Ascending aorta (tissue), 2 donors: ENCODE results near the gene EGR1. TPM values are rescaled to one million over a fixed set of nuclear protein-coding genes. Genes with fewer than 3 reads are reported as not detected.

Experiments used
- DNase-seq, 2 donors: peaks; one replicate each; pipeline ENCODE4 v3.0.0-alpha.2; 2019; ENCODE audit warnings: low spot score in 2 of 2
- H3K27ac ChIP-seq, 2 donors: fragments of 200-600 bp; sonication (generic); one replicate each; pipeline ENCODE4 v1.5.1; 2016 to 2017; ENCODE audit warnings: mild to moderate bottlenecking in 1 of 2
- H3K27me3 ChIP-seq: fragments of 200-600 bp; sonication (generic); one replicate; pipeline ENCODE4 v1.5.1; 2017
- H3K36me3 ChIP-seq, 2 donors: fragments of 200-600 bp; sonication (generic); one replicate each; pipeline ENCODE4 v1.5.1; 2016
- H3K4me1 ChIP-seq, 2 donors: fragments of 200-600 bp; sonication (generic); one replicate each; pipeline ENCODE4 v1.5.1; 2016 to 2017; ENCODE audit warnings: mild to moderate bottlenecking in 1 of 2
- H3K4me3 ChIP-seq, 2 donors: fragments of 200-600 bp; sonication (generic); one replicate each; pipeline ENCODE4 v1.5.1; 2016 to 2017; ENCODE audit warnings: mild to moderate bottlenecking in 1 of 2
- H3K9me3 ChIP-seq, 2 donors: fragments of 200-600 bp; sonication (generic); one replicate each; pipeline ENCODE4 v1.5.1; 2016
- intact Hi-C: fragments of 100-400 bp; cut with DNase I; formaldehyde crosslinking; loops from one replicate; pipeline ENCODE4 v1.15.1; 2023
- total RNA-seq: library from RNA; depleted of rRNA; stranded (reverse); fragments of >200 nt; gene quantifications from one replicate; pipeline ENCODE4 v1.1.0, GENCODE V29; 2016
- TF ChIP-seq, protein P1 (sequence below), 3 experiments: fragments of 200-600 bp in 2 of 3; fragments of 450-650 bp in 1 of 3; sonication (generic) in 2 of 3; IDR thresholded peaks; one replicate each; pipeline ENCODE4 v1.5.1; 2016 to 2019; ENCODE audit warnings: antibody characterized with exemption in 3 of 3, mild to moderate bottlenecking in 1 of 3, moderate library complexity in 1 of 3

Gene EGR1
- total RNA-seq, 1 donor from 2014 or later, result 419 TPM

GRCh38 chr5:138457531-138458275 lies 7.6 kb upstream of the EGR1 start:
- Histone ChIP-seq H3K4me1 (peaks cover 10 to 14% of the 10 kb centered on the region in 2 donors), H3K4me3 (no peak overlapping the region), H3K27ac (no peak overlapping the region), H3K36me3 (no peaks in the 10 kb centered on the region), H3K9me3 (no peaks in the 10 kb centered on the region), H3K27me3 (no peaks in the 10 kb centered on the region)
- DNase-seq, result no peak
- TF ChIP-seq, protein P1, sequence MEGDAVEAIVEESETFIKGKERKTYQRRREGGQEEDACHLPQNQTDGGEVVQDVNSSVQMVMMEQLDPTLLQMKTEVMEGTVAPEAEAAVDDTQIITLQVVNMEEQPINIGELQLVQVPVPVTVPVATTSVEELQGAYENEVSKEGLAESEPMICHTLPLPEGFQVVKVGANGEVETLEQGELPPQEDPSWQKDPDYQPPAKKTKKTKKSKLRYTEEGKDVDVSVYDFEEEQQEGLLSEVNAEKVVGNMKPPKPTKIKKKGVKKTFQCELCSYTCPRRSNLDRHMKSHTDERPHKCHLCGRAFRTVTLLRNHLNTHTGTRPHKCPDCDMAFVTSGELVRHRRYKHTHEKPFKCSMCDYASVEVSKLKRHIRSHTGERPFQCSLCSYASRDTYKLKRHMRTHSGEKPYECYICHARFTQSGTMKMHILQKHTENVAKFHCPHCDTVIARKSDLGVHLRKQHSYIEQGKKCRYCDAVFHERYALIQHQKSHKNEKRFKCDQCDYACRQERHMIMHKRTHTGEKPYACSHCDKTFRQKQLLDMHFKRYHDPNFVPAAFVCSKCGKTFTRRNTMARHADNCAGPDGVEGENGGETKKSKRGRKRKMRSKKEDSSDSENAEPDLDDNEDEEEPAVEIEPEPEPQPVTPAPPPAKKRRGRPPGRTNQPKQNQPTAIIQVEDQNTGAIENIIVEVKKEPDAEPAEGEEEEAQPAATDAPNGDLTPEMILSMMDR (IDR thresholded peaks at IDR 0.05), result peak in 2 of 3 experiments; percentile 16 to 24
- intact Hi-C loops, result no loop called here

GRCh38 chr5:138458384-138458783 lies 6.9 kb upstream of the EGR1 start:
- no peak for DNase-seq
- Histone ChIP-seq H3K27me3 (no peaks in the 10 kb centered on the region), H3K27ac (no peak overlapping the region), H3K4me3 (peak overlapping the region in 1 of 2 donors; percentile 14), H3K9me3 (no peaks in the 10 kb centered on the region), H3K36me3 (no peaks in the 10 kb centered on the region), H3K4me1 (peaks cover 10 to 17% of the 10 kb centered on the region in 2 donors)
- intact Hi-C loops, result no loop called here
- TF ChIP-seq, protein P1 (IDR thresholded peaks at IDR 0.05), result no peak

GRCh38 chr5:138458856-138459255 lies 6.4 kb upstream of the EGR1 start:
- Histone ChIP-seq H3K36me3 (no peaks in the 10 kb centered on the region), H3K27me3 (no peaks in the 10 kb centered on the region), H3K4me3 (no peak overlapping the region), H3K9me3 (no peaks in the 10 kb centered on the region), H3K27ac (no peak overlapping the region), H3K4me1 (peaks cover 10 to 19% of the 10 kb centered on the region in 2 donors)
- no peak for DNase-seq
- TF ChIP-seq, protein P1 (IDR thresholded peaks at IDR 0.05), result no peak
- intact Hi-C loops, result no loop called here

GRCh38 chr5:138459311-138459933 lies 5.9 kb upstream of the EGR1 start:
- peak; percentile 65 to 82 for DNase-seq
- intact Hi-C loops, result no loop called here
- no peaks in the 10 kb centered on the region for H3K9me3 ChIP-seq

DNA sequence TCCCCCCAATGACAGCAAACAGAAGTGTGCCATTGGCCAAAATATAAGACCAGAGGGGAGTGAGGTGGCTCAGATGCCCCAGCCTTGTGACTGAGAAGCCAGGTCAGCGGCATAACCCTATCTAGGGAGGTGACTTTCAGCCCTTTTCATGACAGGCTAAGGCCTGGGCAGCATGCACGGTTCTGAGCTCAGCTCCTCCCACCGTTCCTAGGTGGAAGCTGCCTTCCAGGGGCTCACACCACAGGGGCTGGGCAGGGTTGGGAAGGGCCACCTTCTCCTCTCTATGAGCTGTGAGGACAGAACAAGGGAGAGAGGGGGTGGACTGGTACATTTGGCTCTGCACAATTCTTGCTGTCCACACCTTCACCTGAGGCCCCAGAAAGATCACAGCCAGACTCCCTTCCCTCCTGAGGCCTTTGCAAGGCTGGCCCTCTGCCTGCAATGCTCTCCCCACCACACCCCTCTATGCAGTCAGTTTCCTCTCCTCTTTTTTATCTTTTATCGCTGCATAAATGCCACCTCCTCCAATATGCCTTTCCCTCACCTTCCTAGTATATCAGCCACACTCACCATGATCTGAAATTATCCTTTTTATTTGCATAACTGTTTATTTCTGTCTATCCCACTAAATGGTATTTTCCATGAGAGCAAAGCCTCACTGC lies 5.1 kb upstream of the EGR1 start:
- H3K27ac ChIP-seq, result no peak overlapping the region
- H3K36me3 ChIP-seq, result no peaks in the 10 kb centered on the region
- no peaks in the 10 kb centered on the region for H3K9me3 ChIP-seq
- no peak for DNase-seq
- H3K4me1 ChIP-seq, result peaks cover 10 to 19% of the 10 kb centered on the region in 2 donors
- H3K4me3 ChIP-seq, result no peak overlapping the region
- TF ChIP-seq, protein P1 (IDR thresholded peaks at IDR 0.05), result no peak
- H3K27me3 ChIP-seq, result no peaks in the 10 kb centered on the region
- intact Hi-C loops, result loop anchor here (10.0 kb wide), 1 partner anchor 115 kb away; the partner anchor contains the start of gene HSPA9

More at GRCh38 chr5:138459311-138459933, 5.9 kb upstream of the EGR1 start:
- H3K36me3 ChIP-seq, result no peaks in the 10 kb centered on the region
- H3K4me3 ChIP-seq, result no peak overlapping the region
- H3K27ac ChIP-seq, result no peak overlapping the region
- TF ChIP-seq, protein P1 (IDR thresholded peaks at IDR 0.05), result no peak
- peaks cover 10 to 19% of the 10 kb centered on the region in 2 donors for H3K4me1 ChIP-seq
- no peaks in the 10 kb centered on the region for H3K27me3 ChIP-seq
